Amygdala (tissue), 56 donors: Measurements from ENCODE around the gene DCUN1D2.
A peak's percentile ranks its signal among the peaks of the same experiment; 100 is the strongest.

ENCODE experiments used
- DNase-seq, 56 donors: peaks; one replicate each; lab custom pipeline; 2025; lab: John Stamatoyannopoulos, UW

DCUN1D2 gene

GRCh38 chr13:113469582-113469981 lies 20.9 kb downstream of the DCUN1D2 start:
- no peak for DNase-seq

GRCh38 chr13:113468472-113469201 lies 21.9 kb downstream of the DCUN1D2 start:
- DNase-seq, result no peak

- no peak for DNase-seq
Observed at GRCh38 chr13:113468029-113468428, 22.5 kb downstream of the DCUN1D2 start.

DNA sequence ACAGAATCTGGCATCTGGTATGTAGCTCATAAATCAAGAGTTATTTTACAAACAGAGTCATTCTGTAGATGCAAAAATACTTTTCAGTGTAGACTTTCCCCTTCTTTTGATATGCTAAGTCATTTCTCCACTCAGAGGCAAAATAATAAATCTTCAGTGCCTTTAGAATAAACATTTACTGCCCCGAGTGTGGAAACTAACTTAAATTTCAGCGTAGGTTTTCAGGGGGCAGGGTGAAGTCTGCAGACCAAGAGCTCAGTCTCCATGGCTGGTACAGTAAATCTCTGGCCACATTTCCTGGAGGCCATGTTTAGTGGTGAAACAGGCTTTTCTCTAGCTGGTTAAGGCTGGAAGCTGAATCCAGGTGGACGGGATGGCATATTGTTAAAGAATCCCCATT lies 24.1 kb downstream of the DCUN1D2 start:
- DNase-seq, result no peak

DNA sequence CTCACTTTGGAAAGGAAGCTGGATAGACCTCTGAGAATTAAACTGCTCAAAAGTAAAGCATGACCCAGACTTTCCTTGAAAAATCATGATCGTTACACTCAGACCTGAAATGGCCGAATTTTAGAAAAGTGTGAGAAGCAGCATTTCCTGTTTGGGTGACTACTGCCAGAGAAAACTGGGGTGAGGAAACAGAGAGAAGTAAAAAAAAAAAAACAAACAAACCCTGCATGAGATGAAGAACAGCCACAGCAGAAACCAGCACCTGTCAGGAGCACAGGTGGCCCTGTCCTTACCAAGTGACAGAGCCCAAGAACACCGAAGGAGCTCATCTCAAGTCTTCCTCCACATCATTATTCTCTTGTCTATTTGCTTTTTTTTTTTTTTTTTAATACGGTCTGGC lies 25.2 kb downstream of the DCUN1D2 start:
- DNase-seq, result no peak

- no peak for DNase-seq
Observed at GRCh38 chr13:113464476-113464875, 26.0 kb downstream of the DCUN1D2 start.

DNA sequence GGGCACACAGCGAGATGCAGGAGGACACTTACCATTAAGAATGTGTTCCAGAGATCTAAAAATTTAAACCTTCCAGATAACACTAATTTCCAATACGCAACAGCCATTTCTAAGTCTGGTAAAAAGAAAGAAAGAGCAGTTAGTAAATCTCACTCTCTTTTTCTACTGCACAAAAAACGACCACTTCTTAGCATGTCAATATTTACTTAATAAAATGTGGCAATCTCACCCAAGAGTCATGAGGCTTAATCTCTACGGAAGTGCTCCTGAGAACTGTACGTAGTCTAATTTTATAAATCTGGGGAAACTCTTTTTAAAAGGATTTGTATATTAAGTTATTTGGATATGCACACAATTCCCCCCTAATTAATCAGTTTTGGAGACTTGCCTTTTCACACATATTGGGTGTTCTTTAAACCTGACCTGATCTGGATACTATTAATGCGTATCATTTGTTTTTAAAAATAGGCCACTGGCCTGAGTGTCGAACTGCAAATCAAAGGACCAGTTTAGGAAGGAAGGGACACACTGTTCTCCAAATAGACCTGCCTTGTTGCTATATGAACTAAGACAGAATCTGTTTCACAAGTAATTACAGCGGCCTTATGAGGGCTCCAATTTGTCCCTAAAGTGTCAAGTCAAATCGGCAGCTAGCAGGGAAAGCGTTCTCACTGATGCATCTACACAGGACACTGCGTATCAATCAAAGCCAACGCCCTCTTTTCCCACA lies 29.3 kb downstream of the DCUN1D2 start:
- DNase-seq, result no peak

GRCh38 chr13:113460599-113460998 lies 29.9 kb downstream of the DCUN1D2 start:
- DNase-seq, result no peak

DNA sequence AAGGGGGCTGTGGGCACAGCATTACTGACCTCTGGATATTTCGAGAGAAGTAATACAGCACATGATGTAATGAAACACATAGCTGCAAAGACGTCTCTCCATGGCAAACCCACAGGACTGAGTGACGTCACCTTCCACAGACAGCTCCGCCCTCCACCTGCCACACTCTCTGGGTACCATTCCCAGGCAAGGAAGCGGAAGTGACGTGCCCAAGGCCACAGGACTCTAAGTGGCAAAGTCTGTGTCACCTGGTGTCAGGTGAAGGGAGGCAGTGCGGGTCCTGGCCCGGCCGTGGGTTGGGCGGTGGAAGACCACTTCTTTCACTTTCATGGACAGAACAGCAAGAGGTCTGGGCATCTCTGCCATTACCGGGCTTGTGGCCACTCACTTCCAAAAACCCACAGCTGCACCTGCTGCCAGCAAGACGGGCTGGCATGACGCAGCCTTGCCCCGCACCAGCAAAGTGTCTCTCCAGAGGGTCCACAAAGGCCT lies 30.4 kb downstream of the DCUN1D2 start:
- DNase-seq, result no peak

DNA sequence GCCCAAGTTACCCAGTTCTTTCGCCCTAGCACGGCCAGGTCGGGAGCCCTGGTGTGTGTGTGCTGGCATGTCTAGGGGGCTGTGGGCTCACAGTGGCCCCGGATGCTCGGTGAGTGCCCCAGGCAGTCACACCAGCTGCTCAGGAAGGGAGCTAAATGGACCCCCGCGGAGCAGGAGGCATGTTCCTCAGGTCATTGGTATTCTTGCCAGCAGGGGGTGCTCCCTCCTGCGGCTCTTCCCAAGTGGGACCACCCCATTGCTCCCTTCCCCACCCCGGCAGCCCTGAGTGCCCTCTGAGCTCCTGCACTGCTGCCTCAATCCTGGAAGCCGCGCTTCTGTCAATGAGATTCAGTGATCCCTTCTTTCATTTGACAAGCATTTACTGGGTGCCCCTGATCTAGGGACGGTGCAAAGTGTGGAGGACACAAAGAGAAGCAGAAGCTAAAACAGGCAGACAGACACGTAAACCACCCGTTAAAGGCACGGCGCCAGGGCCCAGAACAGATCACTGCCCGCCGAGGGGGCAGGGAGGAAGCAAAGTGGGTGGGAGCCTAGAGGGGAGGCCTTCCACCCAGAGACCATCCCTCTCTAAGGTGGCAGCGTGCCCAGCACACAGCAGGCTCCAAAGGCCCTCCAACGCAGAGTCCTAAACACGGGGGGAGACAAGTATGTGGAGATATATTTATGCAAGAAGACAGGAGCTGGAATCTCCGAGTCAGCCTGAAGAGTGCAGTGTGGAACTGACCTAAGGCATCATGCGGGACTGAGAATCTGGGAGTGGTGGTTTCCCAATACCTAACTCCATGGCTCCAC lies 32.1 kb downstream of the DCUN1D2 start:
- no peak for DNase-seq

- DNase-seq, result no peak
Observed at GRCh38 chr13:113457510-113457909, 33.0 kb downstream of the DCUN1D2 start.

DNA sequence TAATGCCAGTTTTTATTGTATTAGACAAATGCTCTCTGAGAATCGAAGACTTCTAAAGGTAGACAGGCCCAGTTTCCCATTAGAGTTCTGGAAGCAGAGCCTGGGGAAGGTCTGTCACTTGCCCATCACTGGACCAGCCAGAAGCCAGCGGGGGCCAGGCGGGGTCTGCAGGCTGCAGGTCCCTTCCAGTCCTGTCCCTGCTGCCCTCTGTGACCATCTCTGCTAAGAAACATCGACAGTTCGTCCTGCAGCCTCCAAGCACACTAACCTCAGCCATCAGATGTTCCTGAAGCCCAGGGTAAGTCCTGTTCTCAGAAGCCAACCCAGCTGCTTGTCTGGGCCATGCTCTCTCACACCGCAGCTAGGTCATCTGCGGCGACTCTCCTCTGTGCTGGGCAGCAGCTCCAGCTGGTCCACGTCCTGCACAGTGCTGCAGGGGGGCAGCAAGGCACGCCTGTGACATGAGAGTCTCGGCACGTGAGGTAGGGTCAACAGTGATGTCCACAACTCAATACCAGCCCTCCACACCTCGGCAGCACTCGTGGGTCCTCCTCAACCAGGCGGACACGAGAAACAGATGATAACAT lies 34.3 kb downstream of the DCUN1D2 start:
- no peak for DNase-seq

DNA sequence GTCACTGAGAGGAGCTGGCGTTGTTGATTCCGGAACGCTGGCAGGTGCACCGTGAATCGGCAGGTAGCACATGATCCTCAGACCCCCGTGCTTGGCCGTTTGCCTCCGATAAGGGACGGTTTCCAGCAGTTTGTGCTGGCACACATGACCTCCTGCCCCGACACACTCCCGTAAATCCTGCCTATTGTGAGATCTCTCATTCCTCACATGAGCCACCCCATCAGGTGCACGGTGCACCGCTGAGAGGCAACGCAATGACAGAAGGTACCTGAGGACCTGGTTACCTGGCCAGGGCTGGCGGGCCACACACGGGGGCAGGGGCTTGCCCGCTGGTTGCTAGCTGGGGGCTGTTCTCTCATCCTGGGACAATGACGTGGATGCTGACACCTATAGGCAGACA lies 35.1 kb downstream of the DCUN1D2 start:
- no peak for DNase-seq

DNA sequence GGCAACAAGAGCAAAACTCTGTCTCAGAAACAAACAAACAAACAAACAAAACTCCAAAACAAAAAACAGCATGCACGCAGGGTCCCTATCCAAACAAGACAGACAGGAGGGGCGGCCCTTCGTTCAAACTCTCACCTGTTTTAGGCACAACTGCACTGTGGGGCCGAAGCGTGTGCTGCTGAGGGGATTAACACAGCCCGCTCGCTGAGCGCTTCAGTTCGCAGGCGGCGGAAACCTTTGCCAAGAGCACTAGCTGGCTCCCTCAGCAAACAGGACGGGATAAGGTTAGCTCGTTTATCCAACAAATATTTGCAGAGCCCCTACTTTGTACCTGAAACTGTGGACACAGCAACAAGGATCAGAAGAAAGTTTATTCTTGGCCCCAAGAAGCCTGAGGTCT lies 35.6 kb downstream of the DCUN1D2 start:
- no peak for DNase-seq

DNA sequence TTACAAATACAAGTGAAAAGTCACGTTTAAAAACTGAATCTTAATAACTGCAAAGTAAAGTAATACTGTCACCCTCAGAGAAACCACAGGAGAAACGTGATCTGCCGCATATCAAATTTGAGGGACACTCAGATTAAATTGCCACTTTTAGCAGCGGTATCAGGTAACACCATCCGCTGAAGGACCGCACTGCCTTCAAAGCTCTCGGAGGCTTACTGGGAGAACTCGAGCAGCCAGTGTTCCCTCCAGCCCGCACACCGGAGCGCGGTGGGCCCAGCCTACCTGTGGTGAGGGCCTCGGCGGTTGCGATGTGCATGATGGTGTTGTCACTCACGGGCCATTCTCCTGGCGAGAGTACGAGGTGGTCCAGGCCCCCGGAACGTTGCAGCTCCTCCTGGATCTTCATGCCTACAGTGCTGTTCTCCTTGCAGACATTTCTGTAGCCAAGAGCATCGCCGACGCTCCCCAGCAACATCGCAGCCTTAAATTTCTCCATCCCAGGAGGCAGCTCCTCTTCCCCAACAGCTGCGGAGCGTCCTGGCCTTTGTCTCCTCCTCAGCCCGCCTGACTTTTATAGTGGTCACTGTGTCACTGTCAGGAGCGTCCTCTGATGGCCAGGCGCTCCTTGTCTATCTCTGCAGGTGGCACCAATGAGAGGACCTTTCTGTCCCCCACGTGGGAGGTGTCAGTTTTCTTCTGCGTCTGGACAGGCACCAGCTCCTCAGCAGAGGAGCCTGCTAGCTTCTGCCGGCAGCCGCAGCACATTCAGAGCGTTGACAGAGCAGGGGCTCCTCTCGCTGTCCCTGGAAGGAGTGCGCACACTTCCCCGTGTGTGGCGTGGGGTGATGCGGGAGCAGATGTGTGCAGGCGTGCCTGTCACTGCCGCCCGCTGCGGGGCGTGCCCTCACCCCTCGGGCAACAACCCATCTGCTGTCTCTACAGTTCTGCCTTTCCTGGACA lies 37.3 kb downstream of the DCUN1D2 start, which contains the start of gene ADPRHL1:
Gene ADPRHL1, minus strand, starts transcription at position 547 of the 960 bp plus-strand sequence. Its CDS starts 51 bp downstream, at position 496.
- DNase-seq, result no peak

- no peak for DNase-seq
Observed at GRCh38 chr13:113452466-113452865, 38.0 kb downstream of the DCUN1D2 start.

DNA sequence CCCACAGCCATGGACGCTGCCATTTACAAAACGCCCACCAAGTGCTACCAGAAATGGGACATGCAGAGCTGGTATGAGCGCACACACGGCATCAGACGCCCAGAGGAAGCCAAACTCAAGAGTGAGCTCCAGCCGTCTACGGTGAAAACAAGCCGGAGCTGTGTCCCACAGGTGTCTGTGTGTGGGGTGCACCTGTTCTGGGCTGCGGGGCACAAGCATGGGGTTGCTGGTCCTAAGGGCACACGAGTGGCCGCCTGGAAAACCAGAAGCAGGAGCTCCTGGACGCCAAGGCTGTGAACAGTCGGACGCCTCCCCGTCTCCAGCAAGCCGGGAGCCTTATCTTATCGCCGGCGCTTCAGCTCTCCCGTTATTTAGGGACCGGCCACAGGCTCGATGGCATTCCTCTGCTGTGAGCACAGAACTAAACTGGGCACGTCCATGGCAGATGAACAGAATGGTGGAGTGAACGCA lies 38.5 kb downstream of the DCUN1D2 start:
- no peak for DNase-seq

GRCh38 chr13:113450861-113451620 lies 39.5 kb downstream of the DCUN1D2 start:
- peak in 21 of 56 donors; percentile 13 to 74 (median 38) for DNase-seq
